ENCODE data around the gene GLDN. TPM values are rescaled to one million over a fixed set of nuclear protein-coding genes. Genes with fewer than 3 reads are reported as not detected.

Gene GLDN
- 0.07 and 0.34 TPM in 2 replicates for total RNA-seq

DNA sequence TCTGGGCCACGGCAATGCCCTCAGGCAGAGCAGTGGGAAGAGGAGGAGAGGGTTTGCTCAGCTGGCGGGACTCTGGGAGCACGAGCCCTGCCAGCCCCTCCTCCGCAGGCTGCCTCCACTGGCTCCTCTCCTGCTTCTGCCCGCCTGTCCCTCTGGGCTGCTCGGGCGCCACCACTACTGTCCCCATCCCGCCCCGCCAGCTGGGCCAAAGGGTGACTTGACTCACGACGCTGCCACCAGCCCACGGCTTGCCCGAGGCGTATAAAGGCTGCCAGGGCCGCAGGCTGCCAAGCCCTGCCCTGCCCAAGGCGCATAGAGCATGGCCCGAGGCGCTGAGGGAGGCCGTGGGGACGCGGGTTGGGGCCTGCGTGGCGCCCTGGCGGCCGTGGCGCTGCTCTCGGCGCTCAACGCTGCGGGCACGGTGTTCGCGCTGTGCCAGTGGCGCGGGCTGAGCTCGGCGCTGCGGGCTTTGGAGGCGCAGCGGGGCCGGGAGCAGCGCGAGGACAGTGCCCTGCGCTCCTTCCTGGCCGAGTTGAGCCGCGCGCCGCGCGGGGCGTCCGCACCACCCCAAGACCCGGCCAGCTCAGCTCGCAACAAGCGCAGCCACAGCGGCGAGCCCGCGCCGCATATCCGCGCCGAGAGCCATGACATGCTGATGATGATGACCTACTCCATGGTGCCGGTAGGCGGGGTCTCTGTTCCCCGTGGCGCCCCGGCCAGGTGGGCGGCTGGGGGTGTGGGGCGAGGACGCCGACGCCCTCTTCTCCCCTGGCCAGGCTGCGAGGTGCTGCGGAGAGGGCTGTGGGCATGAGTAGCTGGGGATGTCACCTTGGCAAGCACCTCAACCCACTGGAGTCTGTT lies at the start of gene GLDN:
TSS of gene GLDN (plus strand) at position 290 of the 861 bp plus-strand sequence. CDS start at position 320, 30 bp downstream.

DNA sequence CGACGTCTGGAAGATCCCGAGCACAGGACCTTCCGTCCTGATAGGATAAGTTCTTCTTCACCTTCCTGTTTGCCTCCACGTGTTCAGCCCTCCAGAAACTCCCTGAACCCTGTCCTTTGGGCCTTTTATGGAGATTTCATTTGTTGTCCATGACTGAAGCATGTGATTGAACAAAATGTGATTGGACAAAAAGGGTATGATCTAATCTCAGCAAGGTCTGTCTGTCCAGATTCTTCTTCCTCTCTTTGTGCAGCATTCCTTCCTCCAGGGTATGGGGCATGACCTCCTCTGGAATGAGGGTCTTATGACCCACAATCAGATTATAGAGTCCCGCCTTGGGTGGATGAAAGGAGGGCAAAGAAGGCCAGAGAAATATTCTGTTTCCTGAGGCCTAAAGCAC lies 3.0 kb upstream of the GLDN start, which contains the start of gene CYP19A1:
TSS of gene CYP19A1 (minus strand) at position 101 of the 400 bp plus-strand sequence. CDS start 95,684 bp downstream, outside the sequence.

Other genes with a start within 250 kb of the GLDN start
- 3.0 and 4.1 TPM in 2 replicates for gene TNFAIP8L3, start 246.7 kb upstream of the GLDN start, total RNA-seq
- not detected in 2 replicates for gene CYP19A1, start 3.1 kb upstream of the GLDN start, total RNA-seq